CD14-positive monocyte (primary cell): ENCODE data around the gene SYDE1. TPM values are rescaled to one million over a fixed set of nuclear protein-coding genes. Genes with fewer than 3 reads are reported as not detected.

Source experiments
- DNase-seq, 3 donors: peaks; one replicate each; pipeline ENCODE4 v3.0.0-alpha.2; 2011 to 2022
- H2AFZ ChIP-seq: 2 replicates; pipeline ENCODE4 v1.6.0; 2012; ENCODE audit warnings: mild to moderate bottlenecking, low read depth, low read length, inconsistent platforms; ENCODE audit not compliant: insufficient read depth, poor library complexity, severe bottlenecking
- H3K27ac ChIP-seq, 2 donors: 1 replicate in 1 of 2; 2 replicates in 1 of 2; pipeline ENCODE4 v1.5.1; 2012 to 2013; ENCODE audit warnings: low read length in 2 of 2, control low read depth in 1 of 2, inconsistent platforms in 1 of 2, low read depth in 1 of 2, mild to moderate bottlenecking in 1 of 2
- H3K27me3 ChIP-seq, 2 donors: one replicate each; pipeline versions ENCODE4 v1.6.0 to v1.6.1; 2011 to 2013; ENCODE audit warnings: low read length in 2 of 2; ENCODE audit not compliant: control insufficient read depth in 2 of 2, insufficient read depth in 2 of 2
- H3K36me3 ChIP-seq, 2 donors: replicated peaks in 1 of 2; 1 replicate in 1 of 2; 2 replicates in 1 of 2; pipeline versions ENCODE4 v1.5.1 to v1.6.1; 2012 to 2013; ENCODE audit warnings: low read length in 2 of 2, control low read depth in 1 of 2, inconsistent platforms in 1 of 2, mild to moderate bottlenecking in 1 of 2; ENCODE audit not compliant: insufficient read depth in 2 of 2, control insufficient read depth in 1 of 2
- H3K4me1 ChIP-seq, 2 donors: 1 replicate in 1 of 2; 2 replicates in 1 of 2; pipeline versions ENCODE4 v1.5.1 to v1.6.1; 2012 to 2013; ENCODE audit warnings: low read length in 2 of 2, control low read depth in 1 of 2, inconsistent platforms in 1 of 2, mild to moderate bottlenecking in 1 of 2, moderate library complexity in 1 of 2; ENCODE audit not compliant: insufficient read depth in 2 of 2, control insufficient read depth in 1 of 2
- H3K4me2 ChIP-seq: replicated peaks from 2 replicates; pipeline ENCODE3; 2012; ENCODE audit warnings: low read length, moderate library complexity, mild to moderate bottlenecking; ENCODE audit not compliant: poor library complexity, severe bottlenecking; ENCODE audit errors: extremely low read depth
- H3K4me3 ChIP-seq, 3 experiments: fragments of 200-600 bp in 1 of 3; sonication (generic) in 1 of 3; replicated peaks in 1 of 3; 1 replicate in 2 of 3; 2 replicates in 1 of 3; pipeline ENCODE4 v1.5.1; 2011 to 2013; ENCODE audit warnings: low read length in 3 of 3, mild to moderate bottlenecking in 3 of 3, control low read depth in 2 of 3, low read depth in 2 of 3, inconsistent platforms in 1 of 3, moderate library complexity in 1 of 3
- H3K79me2 ChIP-seq: 2 replicates; pipeline ENCODE4 v1.6.0; 2012; ENCODE audit warnings: mild to moderate bottlenecking, control low read depth, inconsistent platforms, low read length, moderate library complexity; ENCODE audit not compliant: insufficient read depth
- H3K9ac ChIP-seq: 2 replicates; pipeline ENCODE4 v1.6.0; 2017; ENCODE audit warnings: low read length, mild to moderate bottlenecking; ENCODE audit not compliant: insufficient read depth, poor library complexity, severe bottlenecking
- H3K9me3 ChIP-seq, 2 donors: replicated peaks in 1 of 2; 1 replicate in 1 of 2; 2 replicates in 1 of 2; pipeline versions ENCODE4 v1.5.1 to v1.6.1; 2012 to 2013; ENCODE audit warnings: low read length in 2 of 2, control low read depth in 1 of 2; ENCODE audit not compliant: control insufficient read depth in 1 of 2, insufficient read depth in 1 of 2
- H4K20me1 ChIP-seq: 2 replicates; pipeline ENCODE4 v1.6.0; 2012; ENCODE audit warnings: mild to moderate bottlenecking, low read length, control low read depth, moderate library complexity; ENCODE audit not compliant: insufficient read depth
- H3K27ac Mint-ChIP-seq, 7 donors: one replicate each; pipeline ENCODE4 v1.8.0; 2020; ENCODE audit warnings: mild to moderate bottlenecking in 7 of 7, mixed read lengths in 7 of 7, moderate library complexity in 6 of 7, inconsistent platforms in 2 of 7
- H3K27me3 Mint-ChIP-seq, 3 donors: one replicate each; pipeline ENCODE4 v1.8.0; 2021 to 2022; ENCODE audit warnings: low read depth in 3 of 3, mild to moderate bottlenecking in 3 of 3, mixed read lengths in 3 of 3, moderate library complexity in 3 of 3, inconsistent platforms in 1 of 3
- H3K36me3 Mint-ChIP-seq, 2 donors: one replicate each; pipeline ENCODE4 v1.8.0; 2020; ENCODE audit warnings: mixed read lengths in 2 of 2, inconsistent platforms in 1 of 2, mild to moderate bottlenecking in 1 of 2
- H3K4me1 Mint-ChIP-seq: one replicate; pipeline ENCODE4 v1.8.0; 2020; ENCODE audit warnings: mild to moderate bottlenecking, mixed read lengths
- H3K4me3 Mint-ChIP-seq, 2 donors: one replicate each; pipeline ENCODE4 v1.8.0; 2020; ENCODE audit warnings: mild to moderate bottlenecking in 2 of 2, mixed read lengths in 2 of 2, moderate library complexity in 1 of 2
- H3K9me3 Mint-ChIP-seq, 7 donors: one replicate each; pipeline ENCODE4 v1.8.0; 2020 to 2022; ENCODE audit warnings: mixed read lengths in 7 of 7, mild to moderate bottlenecking in 6 of 7, moderate library complexity in 6 of 7, inconsistent platforms in 2 of 7
- CTCF ChIP-seq: fragments of 200-600 bp; IDR thresholded peaks from one replicate; pipeline ENCODE4 v1.8.0; 2022; ENCODE audit warnings: antibody characterized with exemption, mild to moderate bottlenecking
- WGBS: methylation state at CpG from one replicate; pipeline ENCODE4 v1.1.5; 2013; ENCODE audit warnings: missing lambda C conversion rate; ENCODE audit not compliant: insufficient coverage; 5-methylcytosine and 5-hydroxymethylcytosine counted together
- intact Hi-C, 2 donors: fragments of 100-400 bp; cut with micrococcal nuclease; formaldehyde crosslinking; loops; one replicate each; pipeline versions ENCODE4 v1.15.0 to v1.15.1; 2023
- polyA plus RNA-seq, 3 donors: library from polyadenylated mRNA; depleted of rRNA in 1 of 3; unstranded in 2 of 3; stranded (reverse) in 1 of 3; fragments of 300-500 nt in 2 of 3; fragments of >200 nt in 1 of 3; fragmentation: Illumina TruSeq in 2 of 3; gene quantifications; 1 replicate in 2 of 3; 2 replicates in 1 of 3; pipeline ENCODE4 v1.2.3, GENCODE V29; 2012 to 2021

The SYDE1 gene
- polyA plus RNA-seq, 3 donors: not detected

DNA sequence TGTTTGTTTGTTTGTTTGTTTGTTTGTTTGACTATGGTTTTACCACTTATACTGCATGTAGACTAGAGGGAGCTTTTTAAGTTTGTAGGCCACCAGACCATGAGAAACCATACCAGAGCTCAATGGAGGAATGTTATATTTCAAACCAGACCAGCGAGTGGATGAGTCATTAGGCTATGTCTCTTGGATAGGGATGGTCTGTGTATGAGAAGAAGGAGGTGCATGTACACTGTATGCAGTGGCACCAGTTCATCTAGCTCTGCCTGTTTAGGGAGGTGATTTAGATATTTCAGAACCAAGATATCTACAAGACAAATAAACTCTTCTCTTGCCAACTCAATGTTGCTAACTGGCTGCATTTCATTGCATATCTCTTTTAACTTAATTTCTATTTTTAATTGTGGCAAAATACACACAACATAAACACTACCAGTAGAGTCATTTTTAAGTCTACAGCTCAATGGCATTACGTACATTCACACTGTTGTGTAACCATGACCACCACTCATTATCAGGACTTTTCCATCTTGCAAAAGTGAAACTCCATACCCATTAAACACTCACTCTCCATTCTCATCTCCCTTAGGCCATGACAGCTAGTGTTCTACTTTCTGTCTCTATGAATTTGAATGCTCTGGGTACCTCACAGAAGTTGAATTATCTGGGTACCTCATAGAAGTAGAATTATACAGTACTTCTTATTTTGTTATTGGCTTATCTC is 29.2 kb downstream of the SYDE1 start:
- Mint-ChIP-seq H3K36me3 (no peaks in the 10 kb centered on the region), H3K9me3 (peaks cover 8 to 28% (median 20%) of the 10 kb centered on the region in 7 donors), H3K27ac (no peak overlapping the region), H3K4me1 (no peaks in the 10 kb centered on the region), H3K4me3 (no peak overlapping the region), H3K27me3 (peaks cover 5 to 8% (median 8%) of the 10 kb centered on the region in 3 donors)
- Histone ChIP-seq H3K79me2 (no peaks in the 10 kb centered on the region), H4K20me1 (no peaks in the 10 kb centered on the region), H3K27ac (no peak overlapping the region), H3K4me3 (no peak overlapping the region), H3K4me2 (no peak overlapping the region), H3K9me3 (peaks cover 6 to 18% of the 10 kb centered on the region in 2 donors), H3K4me1 (no peaks in the 10 kb centered on the region), H3K27me3 (no peaks in the 10 kb centered on the region), H2AFZ (no peak overlapping the region), H3K9ac (no peak overlapping the region), H3K36me3 (no peaks in the 10 kb centered on the region)
- intact Hi-C loops: no loop called here
- no peak for TF ChIP-seq CTCF
- DNase-seq: no peak
- 80% methylated on average over 2 of the region's 2 CpGs for WGBS

- Histone ChIP-seq H2AFZ (no peak overlapping the region), H3K4me2 (no peak overlapping the region), H3K79me2 (no peaks in the 10 kb centered on the region), H3K4me1 (no peaks in the 10 kb centered on the region), H3K27me3 (no peaks in the 10 kb centered on the region), H3K4me3 (no peak overlapping the region), H3K9ac (no peak overlapping the region), H3K36me3 (no peaks in the 10 kb centered on the region), H4K20me1 (no peaks in the 10 kb centered on the region), H3K27ac (no peak overlapping the region), H3K9me3 (peaks cover 6 to 18% of the 10 kb centered on the region in 2 donors)
- peaks cover 0 to 6% (median 6%) of the 10 kb centered on the region in 3 donors for H3K27me3 Mint-ChIP-seq
- H3K9me3 Mint-ChIP-seq: peaks cover 8 to 28% (median 20%) of the 10 kb centered on the region in 7 donors
- TF ChIP-seq CTCF: no peak
- no peaks in the 10 kb centered on the region for H3K36me3 Mint-ChIP-seq
- intact Hi-C loops: no loop called here
- no peaks in the 10 kb centered on the region for H3K4me1 Mint-ChIP-seq
- no peak overlapping the region for H3K4me3 Mint-ChIP-seq
- no peak overlapping the region for H3K27ac Mint-ChIP-seq
- DNase-seq: no peak
Observed at GRCh38 chr19:15137777-15138176, 30.6 kb downstream of the SYDE1 start.
